Raji (cell line): ENCODE data around the gene SFXN5.

Experiments used
- POLR2A ChIP-seq: IDR thresholded peaks from 2 replicates; pipeline ENCODE4 v1.6.1; 2011; ENCODE audit warnings: low read depth, low read length, control low read depth; ENCODE audit not compliant: insufficient read depth

The SFXN5 gene

DNA sequence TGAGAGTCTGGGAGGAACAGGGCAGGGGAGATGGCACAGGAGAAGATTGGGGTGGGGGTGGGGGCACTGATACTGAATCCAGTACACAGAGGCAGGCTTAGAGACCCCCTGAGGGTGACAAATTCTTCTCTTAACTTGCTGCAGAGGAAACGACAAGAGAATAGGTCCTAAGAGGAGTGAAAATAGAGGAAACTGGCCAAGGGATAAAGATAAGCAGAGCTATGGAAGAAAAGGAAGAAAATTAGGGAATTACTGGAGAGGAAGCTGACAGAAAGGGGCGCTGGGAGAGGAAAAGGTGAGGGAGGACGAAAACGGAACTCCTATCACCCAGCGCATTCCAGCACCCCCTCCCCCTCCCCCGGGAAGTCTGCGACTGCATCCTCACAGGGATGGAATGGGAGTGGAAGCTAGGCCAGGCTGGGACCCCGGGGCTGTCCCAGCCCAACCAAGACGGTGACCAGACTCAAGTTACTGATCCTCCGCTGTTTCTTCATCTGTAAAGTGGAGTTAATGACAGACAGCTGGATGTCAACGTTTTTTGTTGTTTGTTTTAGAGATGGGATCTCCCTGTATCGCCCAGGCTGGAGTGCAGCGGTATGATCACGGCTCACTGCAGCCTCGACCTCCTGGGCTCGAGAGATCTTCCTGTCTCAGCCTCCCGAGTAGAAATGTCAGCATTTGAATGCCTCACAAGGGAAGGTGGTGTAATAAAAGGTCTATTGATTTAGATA is 156.8 kb downstream of the SFXN5 start:
- no peak for TF ChIP-seq POLR2A

DNA sequence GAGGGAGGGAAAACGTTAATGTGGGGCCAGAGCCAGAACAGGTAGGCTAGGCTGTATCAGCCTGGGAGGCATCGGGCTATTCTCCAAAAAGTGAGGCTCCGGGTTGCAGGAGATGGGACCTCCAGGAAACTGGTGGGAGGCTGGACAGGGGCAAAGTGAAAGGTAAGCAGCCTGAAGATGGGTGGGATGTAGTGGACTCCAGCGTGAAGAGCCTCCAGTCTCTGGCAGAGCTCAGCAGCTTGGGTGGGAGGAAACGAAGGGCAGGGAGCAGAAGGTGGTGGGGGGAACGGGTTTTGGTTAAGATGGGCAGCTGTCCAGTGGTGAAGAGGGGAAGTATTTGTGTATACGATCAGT is 157.3 kb downstream of the SFXN5 start:
- TF ChIP-seq POLR2A, result no peak

DNA sequence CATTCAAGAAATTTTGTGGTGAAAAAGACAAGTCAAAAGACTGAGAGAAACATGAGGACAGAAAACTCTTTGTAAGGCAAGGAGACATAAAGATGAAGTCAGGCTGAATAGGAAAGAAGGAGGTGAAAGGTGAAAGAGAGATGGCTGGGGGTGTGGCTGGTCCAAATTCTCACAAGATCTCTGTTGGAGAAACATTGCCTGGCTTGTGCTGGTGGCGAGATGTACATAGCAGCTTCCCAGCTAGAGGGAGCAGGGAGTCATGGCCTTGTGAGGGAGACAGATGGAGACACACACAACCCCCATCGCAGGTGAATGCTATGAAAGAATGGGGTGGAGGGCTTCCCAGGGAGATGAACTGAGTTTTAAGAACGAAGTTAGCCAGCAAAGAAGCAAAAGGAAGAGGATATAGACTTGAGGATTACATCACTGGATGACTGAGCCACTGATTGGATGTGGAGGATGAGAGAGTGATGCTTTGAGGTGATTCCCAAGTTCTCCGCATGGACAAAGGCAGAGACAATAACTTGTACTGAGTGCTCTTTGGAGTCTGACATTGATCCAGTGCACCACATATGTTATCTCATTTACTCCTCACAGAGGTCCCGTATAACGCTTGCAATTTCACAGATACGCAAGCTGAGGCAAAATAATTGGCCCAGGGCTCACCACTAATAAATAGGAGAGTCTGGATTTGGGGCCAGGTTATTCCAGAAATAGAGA is 157.9 kb downstream of the SFXN5 start:
- TF ChIP-seq POLR2A, result no peak

DNA sequence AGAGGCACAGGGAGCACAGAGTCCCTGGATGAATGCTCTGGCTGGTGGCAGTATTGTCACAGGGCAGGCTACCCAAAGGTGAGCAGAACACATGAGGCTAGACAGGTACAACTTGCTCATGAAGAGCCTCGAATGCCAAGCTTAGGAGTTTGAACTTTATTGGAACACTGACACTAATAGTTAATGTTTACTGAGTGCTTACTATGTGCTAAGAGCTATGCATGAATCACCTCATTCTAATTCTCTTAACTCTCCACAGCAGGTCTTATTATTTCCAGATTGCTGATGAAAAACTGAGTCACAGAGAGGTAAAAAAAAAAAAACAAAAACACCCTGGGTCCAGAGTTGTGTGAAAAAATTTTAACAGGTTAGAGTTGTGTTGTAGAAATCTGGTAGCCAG is 160.3 kb downstream of the SFXN5 start:
- TF ChIP-seq POLR2A, result no peak

DNA sequence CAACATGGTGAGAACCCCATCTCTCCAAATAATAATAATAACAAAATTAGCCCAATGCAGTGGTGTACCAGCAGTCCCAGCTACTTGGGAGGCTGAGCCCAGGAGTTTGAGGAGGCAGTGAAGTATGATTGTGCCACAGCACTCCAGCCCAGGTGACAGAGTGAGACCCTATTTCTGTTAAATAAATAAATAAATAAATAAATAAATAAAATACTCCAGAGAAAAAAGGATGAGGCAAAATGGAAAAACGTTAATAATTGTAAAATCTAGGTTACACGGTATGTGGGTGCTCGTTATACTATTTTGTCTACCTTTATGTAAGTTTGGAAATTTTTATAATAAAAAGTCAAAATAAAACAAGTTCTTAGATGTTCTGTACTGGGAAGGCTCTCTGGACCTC is 162.8 kb downstream of the SFXN5 start:
- TF ChIP-seq POLR2A, result no peak

DNA sequence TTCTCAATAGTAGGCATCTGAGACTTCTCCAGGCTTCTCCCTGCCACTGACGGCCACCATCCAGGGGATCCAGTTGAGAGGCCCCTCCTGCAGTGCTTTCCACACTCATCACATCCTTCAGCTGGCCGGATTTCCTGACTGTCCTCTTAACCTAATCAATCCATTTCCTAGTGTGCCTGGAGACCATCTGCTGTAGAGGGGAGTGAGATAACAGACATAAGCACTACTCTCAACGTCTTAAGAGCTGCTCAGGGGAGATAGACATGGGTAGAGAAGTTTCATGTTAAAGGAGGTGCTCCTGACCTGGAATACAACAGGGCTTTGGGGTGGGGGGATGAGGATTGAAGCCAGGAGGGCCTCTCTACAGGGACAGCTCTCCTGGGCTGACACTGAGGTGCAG is 170.1 kb downstream of the SFXN5 start:
- no peak for TF ChIP-seq POLR2A

DNA sequence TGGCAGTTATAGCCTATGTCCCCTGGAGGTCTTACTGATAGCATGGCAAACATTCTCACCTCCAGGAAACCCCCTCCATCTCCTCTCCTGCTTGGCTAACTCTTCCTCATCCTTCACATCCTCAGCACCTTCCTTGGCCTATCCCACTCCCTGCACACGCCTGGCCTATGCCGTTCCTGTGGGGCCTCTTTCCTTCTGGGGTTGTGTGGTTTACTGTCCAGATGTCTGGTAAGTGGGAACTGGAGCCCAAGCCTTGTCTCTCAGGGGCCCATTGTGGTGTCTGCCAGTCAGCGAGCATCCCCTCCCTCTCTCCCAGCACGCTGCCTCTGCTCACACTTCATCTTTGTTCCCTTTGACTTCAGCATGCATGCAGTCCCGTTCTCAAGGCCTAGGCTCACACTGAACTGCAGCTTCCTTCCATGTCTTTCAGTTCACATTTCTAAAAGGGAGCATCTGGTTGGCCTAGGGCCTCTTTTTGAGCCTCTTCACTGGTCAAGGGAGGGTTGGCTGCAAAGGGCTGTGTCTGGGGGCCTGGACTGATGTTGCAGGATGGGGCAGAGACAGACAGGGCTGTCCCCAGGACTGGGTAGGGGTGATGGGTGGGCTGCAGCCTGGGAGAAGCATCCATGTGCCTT is 171.2 kb downstream of the SFXN5 start:
- TF ChIP-seq POLR2A, result no peak

DNA sequence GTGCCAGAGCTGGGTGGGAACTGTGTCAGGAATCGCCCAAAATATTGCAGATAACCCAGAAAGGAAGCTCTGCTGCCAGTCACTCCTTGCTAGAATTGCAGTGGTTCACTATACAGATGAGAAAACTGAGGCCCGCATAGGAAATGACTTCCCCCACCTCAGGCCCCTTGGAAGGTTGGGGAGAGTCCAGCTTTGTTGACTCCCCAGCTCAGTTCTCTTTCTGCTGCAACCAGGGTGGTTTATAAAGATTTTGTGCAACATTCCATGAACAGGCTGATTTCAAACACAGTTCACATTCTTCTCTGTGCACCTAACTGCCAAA is 173.0 kb downstream of the SFXN5 start:
- no peak for TF ChIP-seq POLR2A

DNA sequence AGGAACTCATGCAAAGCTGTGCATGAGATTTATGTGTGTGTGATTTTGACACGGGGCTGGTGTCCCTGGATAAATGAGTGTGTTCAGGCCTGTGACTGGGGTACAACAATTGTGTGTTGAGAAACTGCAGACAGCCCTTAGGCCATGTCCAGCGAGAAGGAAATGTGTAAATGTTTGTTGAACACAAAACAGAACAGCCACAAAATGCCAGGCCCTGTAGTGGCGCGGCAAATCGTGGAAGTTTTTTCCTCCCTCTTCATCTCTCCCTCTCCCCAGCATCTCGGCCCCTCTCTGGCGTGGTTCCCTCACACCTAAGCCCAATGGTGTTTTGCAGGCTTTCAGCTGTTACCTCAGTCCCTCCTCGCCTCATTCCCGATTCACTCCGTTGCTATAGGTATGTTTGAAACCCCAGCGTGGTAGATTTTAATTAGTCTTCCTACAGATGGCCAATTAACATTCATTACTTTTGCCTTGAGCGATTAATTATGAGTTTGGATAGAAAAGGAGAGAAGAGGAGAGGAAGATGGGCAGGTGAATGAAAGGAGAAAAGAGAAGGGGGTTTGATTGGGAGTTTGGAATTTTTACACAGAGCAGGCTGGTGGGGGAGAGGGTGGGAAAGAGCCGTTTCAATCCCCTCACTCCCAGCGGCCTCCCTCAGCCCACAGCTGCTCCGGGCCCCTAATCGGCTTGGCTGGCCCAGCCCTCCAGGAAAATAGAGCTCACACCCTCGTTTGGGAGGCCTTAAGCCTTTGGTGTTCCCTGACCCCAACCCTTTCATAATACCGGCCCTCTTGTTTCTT is 173.5 kb downstream of the SFXN5 start:
- no peak for TF ChIP-seq POLR2A

DNA sequence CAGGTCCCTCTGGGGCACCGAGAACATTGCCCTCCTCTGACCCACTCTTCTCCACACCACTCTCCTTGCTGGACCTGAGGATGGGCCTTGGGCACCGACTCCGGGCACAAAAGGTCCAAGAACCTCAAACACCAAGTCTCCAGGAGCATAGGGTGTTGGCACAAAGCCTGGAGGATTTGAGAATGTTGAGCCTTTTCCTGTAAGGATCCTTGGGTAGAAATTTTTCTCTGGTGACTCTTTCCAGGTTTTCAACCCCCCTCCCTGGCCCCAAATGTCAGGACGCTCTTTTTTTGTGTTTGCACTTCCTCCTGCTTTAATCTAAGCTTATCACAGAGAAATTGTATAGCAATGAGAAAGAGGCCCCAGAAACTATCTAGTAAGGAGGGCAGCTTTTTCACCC is 175.1 kb downstream of the SFXN5 start:
- no peak for TF ChIP-seq POLR2A

DNA sequence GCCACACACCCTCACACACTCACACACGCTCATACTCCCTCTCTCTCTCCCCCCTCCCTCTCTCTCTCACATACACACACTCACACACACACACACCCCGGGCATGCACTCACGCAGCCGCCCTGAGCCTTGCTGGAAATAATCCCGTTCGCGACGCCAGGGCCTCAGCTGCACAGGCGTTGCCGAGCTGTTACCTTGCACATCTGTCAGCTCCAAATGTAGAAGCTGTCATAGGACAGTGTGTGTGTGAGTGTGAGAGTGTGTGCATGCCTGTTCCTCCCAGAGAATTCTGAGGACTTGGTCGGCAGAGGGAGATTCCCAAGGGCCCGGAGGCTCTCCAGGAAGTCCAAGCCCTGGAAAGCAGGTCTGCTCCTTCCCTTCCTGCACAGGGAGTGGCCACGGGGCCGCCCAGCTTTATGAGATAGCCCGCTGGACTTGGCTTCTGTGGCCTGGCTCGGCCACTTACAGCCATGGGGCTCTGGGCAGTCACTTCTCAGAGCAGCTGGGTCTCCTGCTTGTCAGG is 175.7 kb downstream of the SFXN5 start:
- TF ChIP-seq POLR2A, result no peak

DNA sequence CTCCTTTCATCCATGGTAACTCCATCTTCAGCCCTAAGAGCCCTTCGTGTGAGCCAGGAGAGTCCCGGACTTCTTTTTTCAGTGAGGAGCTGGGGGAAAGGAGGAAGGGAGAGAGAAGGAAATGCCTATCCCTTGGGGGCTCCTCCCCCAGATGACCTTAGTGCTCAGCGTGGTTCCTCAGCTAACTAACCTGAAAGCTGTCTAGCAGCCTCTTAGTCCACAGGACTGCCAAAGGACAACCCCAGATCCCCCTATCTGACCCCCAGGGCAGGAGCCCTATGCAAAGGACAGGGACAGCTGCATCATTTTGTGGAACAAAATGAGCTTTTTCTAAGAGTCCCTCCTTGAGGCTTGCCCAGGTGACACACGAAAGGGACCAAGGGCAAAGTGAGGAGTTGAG is 176.4 kb downstream of the SFXN5 start:
- no peak for TF ChIP-seq POLR2A

DNA sequence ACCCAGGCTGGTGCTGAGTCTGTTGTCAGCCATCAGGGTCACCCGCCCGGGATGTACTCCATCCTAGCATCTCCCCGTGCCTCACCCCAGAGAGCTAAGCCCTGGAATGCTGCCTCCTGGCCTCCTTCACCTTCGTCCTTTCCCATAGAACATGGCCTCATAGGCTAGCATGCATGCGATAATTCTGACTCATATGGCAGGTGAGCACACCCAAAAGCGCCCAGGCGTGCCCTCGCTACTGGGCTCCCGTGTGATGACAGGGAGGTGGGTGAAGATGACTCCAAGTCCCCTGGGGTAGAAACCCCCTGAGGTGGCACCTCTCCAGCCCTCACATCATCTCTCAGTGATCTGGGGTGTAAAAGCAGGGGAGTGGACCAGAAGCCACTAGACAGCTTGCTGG is 177.0 kb downstream of the SFXN5 start:
- no peak for TF ChIP-seq POLR2A

DNA sequence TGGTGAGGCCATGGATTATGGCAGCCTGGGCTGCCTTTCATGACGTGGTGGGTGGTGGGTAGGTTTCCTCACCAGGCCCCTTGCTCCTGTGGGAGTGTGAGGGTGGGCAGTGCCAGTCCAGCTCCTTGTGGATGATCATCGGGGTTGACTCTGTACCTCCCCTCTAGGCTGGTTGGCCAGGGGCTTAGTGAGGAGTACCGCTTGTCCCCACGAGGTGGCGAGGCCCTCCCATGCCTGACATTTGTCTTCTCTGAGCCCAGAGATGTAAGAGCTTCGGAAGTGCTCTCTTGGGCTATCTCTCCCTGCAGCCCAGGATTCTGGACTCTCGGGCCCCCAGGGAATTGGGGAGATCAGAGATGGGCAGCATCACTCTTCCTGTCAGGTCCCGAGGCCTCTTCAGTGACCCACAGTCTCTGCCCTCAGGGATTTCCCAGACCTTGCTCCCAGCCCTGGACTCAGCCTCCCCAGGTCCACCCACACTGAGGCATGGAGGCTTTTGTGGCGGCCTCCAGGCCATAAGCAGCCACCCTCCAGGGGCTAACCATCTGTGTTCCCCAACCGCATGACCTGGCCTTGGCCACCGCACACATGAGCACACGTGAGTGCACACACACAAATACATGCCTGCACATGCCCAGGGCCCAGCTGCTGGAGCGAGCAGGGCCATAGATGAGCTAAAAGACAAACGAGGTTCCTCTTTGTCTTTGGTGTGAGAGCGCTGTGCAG is 177.8 kb downstream of the SFXN5 start:
- no peak for TF ChIP-seq POLR2A
